HG03432 (cell line): Measurements from ENCODE around the gene ATG7.
"Not testable (repeated sequence)": the region's sequence is repeated elsewhere in the genome, so short reads cannot be mapped to it uniquely, and the experiment has no call there.

ENCODE experiments used
- ATAC-seq: cut with Tn5 transposase; IDR thresholded peaks from one replicate; pipeline ENCODE4 v1.9.1; 2021; ENCODE audit warnings: mild to moderate bottlenecking, moderate library complexity; ENCODE audit not compliant: unreplicated experiment

The ATG7 gene

GRCh38 chr3:11415099-11415498 lies 142.9 kb downstream of the ATG7 start:
- no peak for ATAC-seq

DNA sequence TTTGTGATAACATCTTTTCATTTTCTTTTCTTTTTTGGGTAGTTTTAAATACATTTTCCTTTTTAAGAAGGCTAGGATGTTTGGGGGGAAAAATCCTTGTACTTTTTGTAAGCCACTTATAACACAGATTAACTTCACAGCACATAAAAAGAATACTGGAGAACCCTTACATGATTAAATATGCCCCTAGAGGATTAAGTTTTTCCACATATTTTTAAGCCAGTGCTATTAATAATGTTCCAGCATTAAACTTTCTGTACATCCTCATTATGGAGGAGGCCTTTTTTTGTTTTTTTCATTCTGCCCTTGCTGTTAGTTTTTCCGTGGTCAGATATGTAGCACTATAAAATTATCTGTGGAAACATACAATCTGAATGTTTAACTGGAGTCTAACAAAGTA lies 147.9 kb downstream of the ATG7 start:
- no peak for ATAC-seq

DNA sequence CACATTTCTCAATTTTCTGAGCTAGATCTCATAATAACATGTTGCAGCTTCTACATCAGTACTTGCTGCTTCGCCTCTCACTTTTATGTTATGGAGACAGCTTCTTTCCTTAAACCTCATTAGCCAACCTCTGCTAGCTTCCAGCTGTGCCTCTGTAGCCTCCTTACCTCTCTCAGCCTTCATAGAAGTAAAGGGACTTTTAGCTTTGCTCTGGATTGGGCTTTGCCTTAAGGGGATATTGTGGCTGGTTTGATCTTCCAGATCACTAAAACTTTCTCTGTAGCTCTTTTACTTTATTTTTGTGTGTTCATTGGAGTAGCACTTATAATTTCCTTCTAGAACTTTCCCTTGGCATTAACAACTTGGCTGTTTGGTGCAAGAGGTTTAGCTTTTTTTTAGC lies 150.1 kb downstream of the ATG7 start:
- no peak for ATAC-seq

- ATAC-seq = no peak
These were observed 151.7 kb downstream of the ATG7 start for GRCh38 chr3:11423868-11424267.

DNA sequence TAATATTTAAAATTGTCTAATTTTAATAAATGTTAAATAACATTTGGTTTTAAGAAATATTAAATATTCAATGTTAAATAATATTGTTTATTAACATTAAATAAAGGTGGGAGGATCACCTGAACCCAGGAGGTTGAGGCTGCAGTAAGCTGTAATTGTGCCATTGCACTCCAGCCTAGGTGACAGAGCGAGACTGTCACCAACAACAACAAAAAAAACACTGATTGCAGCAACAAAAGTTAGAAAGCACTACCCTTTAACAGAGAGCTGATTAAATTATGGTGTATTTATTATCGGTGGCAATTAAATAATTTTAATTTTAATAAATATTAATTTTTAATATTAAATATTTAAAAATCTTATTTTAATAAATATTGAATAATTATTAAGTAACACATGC lies 152.1 kb downstream of the ATG7 start:
- no peak for ATAC-seq

DNA sequence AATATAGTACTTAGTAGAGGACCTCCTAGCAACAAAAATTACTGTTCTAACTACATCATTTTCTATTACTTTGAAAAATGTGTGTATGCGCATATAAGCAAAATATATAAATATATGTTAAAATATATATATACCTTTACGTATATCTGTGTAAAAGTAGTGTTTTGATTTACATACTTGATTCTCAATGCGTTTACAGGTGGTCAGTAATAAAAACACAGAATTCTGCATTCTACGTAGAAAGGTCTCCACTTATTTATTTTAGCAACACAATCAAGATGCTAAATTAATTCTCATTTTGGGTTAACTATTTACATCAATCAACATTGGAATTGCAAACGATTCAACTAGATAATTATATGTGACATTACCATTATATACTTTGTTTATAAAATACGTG lies 158.0 kb downstream of the ATG7 start:
- no peak for ATAC-seq

DNA sequence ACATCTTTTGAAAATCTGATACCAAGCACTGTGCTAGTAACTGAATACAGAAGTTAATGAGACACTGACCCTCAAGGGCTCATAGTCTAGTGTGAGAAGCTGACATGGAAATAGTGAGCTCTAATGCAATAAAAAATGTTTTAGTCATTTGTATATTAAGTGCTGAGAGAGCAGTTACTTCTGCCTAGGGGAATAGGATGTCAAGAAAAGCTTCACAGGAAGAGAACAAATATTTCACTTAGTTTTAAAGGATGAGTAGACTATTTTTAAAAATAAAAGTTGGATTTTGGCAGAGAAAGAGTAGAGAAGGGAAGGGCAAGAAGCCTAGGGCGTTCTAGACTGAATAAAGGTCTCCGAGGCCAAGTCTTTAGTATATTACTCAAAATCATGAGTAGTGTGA lies 158.4 kb downstream of the ATG7 start:
- no peak for ATAC-seq

DNA sequence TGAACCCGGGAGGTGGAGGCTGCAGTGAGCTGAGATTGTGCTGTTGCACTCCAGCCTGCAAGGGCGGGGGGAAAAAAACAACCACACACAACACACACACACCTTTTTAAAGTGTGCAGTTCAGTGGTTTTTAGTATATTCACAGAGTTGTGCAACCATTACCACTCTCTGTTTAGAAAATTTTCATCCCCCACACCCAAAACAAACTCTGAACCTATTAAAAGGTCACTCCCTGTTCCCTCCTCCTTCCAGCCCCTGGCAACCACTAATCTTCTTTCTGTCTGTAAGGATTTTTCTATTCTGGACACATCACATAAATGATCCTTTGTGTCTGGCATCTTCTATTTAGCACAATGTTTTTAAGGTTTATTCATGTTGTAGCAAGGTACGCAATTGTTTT lies 159.1 kb downstream of the ATG7 start:
- ATAC-seq = no peak

GRCh38 chr3:11434017-11434526 lies 161.9 kb downstream of the ATG7 start:
- no peak for ATAC-seq

- no peak for ATAC-seq
These were observed 162.4 kb downstream of the ATG7 start for GRCh38 chr3:11434563-11435096.

GRCh38 chr3:11435440-11436165 lies 163.4 kb downstream of the ATG7 start:
- ATAC-seq = no peak

DNA sequence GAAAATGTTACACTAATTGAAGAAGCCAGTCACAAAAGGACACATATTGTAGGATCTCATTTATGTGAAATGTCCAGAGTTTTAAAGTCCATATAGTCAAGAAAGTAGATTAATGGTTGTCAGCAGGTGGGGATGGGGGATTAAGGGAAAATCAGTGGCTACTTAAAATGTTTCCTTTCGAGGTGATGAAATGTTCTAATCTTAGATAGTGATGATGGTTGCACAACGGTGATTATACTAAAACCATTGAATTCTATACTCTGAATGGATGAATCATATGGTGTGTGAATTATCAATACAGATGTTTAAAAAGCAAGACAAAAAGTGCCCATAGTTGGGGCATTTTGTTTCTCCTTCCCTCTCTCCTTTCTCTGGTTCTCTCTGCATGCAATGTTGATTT lies 164.6 kb downstream of the ATG7 start:
- ATAC-seq = no peak

DNA sequence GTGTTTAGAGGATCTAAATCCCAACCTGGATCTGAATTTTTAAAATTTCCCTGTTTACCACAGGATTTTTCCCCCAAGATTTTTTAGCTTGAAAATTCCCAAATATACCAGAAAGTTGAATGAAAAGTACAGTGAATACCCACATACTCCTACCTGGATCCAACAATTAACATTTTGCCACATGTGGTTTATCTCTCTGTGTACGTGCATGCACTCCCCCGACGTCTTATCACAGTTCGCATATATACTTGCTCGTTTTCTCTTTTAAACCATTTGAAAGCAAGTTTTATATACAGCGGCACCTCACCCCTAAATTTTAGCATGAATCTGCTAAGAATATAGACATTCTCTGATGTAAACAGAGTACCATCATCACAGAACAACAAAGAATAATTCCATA lies 165.3 kb downstream of the ATG7 start:
- ATAC-seq = no peak

DNA sequence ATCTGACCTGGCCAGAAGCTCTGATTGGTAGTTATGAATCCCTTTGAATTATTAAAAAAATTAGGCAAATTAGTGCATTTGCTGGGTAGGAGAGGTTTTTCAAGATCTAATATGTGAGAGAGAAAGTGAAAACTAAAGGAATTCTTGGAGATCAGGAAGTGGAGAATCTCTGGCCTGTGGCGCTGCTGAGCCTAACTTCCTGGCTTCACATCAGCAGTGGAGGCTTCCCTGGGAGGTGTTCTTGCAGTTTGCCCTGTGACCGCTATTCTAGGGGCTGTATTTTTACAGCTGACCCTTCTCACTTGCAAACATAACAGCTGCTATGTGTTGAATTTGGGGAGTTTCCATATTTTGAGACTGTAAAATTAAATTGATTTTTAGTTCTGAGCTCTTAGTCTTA lies 166.4 kb downstream of the ATG7 start:
- no peak for ATAC-seq

DNA sequence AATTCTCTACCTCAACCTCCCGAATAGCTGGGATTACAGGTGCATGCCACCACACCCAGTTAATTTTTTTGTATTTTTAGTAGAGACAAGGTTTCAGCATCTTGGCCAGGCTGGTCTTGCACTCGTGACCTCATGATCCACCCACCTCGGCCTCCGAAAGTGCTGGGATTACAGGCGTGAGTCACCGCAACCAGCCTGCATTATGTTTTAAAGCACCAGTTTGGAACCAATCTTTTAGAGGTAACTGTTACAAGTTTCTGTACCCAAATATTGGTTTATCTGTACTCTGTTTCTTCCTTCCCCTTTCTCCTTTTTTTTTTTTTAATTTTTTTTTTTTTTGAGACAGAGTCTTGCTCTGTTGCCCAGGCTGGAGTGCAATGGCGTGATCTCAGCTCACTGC lies 169.1 kb downstream of the ATG7 start:
- not testable (repeated sequence) for ATAC-seq

GRCh38 chr3:11444404-11444803 lies 172.2 kb downstream of the ATG7 start:
- no peak for ATAC-seq

- ATAC-seq = not testable (repeated sequence)
These were observed 173.0 kb downstream of the ATG7 start for GRCh38 chr3:11445193-11445592.

GRCh38 chr3:11445883-11446282 lies 173.7 kb downstream of the ATG7 start:
- no peak for ATAC-seq

DNA sequence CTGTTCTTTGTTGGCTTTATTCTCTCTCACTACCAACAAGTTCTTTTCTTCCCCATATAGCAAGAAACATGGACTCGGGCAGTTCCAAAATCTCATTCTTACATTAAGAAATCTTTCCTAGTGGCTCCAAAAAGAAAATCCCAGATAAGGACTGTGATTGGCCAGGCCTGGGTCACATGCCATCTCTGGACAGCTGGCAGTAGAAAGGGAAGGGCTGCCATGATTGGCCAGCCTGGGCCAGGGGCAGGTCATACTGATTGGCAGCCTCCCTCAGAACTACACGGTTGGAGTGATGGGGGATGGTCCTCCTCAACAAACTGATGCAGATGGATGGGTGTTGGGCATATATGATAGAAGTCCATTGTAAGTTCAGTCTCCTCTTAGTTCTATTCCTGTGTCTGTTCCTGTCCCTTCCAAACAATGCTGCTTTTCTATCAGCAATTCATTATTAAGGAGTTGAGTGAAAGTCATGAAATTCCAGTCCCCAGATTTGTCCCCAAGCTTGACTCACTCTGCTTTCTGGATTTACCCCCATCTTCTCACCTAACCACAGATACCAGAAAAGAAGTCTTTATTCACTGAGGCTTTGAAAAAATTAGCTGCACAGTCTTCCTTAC lies 175.5 kb downstream of the ATG7 start:
- no peak for ATAC-seq

GRCh38 chr3:11450015-11450414 lies 177.8 kb downstream of the ATG7 start:
- ATAC-seq = no peak

DNA sequence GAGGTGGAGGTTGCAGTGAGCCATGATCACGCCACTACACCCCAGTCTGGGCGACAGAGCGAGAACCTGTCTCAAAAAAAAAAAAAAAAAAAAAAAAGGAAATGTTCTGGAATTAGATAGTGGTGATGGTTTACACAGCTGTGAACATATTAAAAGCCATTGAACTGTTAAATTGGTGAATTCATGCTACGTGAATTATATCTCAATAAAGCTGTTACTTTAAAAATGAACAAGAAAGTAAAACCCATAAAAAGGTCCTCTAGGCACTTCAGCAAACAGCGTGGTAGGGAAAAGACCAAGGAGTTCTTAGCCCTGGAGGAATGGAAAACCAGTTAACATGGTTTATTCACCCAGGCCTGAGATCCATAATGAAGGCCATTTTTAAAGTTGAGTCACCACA lies 180.1 kb downstream of the ATG7 start:
- no peak for ATAC-seq
